ENCODE results near the gene MYRIP. TPM values are rescaled to one million over a fixed set of nuclear protein-coding genes. Genes with fewer than 3 reads are reported as not detected.

The MYRIP gene
- total RNA-seq, 1 experiment from 2014 or later, result 1.6 TPM

DNA sequence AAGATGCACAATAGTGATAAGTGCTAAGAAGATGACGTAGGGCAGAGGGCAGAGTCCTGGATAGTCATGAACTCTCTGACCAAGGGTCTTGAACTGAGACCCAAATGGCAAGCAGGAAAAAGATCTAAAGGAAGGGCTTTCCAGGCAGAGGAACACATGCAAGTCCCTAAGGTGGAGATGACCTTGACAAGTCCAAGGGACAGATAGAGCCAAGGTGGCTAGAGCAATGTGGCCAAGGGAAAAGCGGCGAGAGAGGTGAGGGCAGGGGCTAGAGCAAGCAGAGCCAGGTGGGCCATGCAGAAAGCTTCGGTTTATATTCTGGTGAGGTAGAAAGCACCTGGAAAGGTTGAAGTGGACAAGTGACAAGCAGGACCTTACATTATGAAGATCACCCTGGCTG is 414.4 kb downstream of the MYRIP start (continued):
- no peak for TF ChIP-seq E2F5 (CRISPR knock-in tag; IDR thresholded peaks at IDR 0.05)
- no peak for TF ChIP-seq TEAD4 (CRISPR knock-in tag; IDR thresholded peaks at IDR 0.05)
- TF ChIP-seq ZNF416 (CRISPR knock-in tag; IDR thresholded peaks at IDR 0.05), result no peak
- no peak for TF ChIP-seq JUN (CRISPR knock-in tag; IDR thresholded peaks at IDR 0.05)

DNA sequence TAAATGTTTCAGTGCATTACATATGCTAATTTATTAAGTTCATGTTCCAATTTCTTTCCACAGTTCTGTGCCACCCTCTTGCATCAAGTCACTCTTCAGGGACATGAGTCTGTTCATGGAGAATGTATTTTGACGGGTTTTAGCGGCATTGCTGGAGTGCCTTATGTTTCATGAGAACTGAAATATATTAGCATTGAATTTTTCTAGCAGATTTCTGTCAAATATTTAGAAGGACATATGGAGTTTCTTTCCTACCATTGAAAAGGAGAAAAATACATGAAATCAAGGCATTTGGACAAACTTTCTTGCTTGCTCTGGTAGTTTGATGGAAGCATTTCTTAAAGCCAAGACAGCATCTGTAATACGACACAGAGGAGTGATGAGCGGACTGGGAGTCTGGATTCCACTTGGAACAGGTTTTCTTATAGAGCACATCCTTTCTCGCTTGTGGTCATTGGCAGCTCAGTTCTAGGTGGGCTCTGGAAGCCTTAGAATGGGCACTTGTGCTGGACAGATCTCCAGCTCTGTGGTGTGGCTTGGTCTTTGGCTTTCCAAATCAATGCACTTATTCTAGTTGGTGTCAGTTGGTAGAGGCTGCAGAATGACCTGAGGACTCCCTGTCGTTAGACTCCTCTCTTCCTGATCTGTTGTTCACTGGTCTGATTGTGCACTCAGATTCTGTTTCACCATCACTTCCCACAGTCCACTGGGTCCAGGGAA is 415.5 kb downstream of the MYRIP start:
- Mint-ChIP-seq H3K4me1 (peaks cover 7% of the 10 kb centered on the region), H3K9me3 (0 out of 2 replicates have a peak, but pooled peaks cover 3% of the 10 kb centered on the region), H3K4me3 (no peak overlapping the region), H3K27ac (no peak overlapping the region), H3K36me3 (no peaks in the 10 kb centered on the region), H3K27me3 (ENCODE audit: low read depth) (no peaks in the 10 kb centered on the region)
- ChIA-PET CTCF (no interaction called here), POLR2A (no interaction called here)
- TF ChIP-seq GRHL2 (CRISPR knock-in tag; IDR thresholded peaks at IDR 0.05; ENCODE audit: insufficient replicate concordance, severe bottlenecking) (no peak), FOXK1 (CRISPR knock-in tag; IDR thresholded peaks at IDR 0.05) (no peak)
- ATAC-seq (no peak), DNase-seq (ENCODE audit: low spot score) (no peak)

DNA sequence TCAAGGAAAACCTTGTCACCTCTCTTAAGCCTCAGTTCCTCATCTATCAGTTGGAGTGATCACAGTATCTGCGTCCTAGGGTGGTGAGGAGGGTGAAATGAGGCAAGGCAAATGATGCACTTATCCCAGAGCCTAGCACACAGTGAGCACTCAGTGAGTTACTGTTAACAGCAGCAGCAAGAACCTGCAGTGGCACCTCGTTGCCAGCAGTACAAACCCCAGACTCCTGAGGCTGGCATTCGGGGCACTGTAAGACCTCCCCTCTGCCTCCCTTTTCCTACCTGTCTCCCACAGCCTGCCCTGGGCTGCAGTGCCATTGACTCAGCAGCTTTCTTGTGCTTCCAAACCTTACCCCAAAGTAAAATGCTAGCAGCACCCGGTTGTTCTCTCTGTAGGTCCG is 417.2 kb downstream of the MYRIP start:
- ChIA-PET CTCF (interaction anchor here (0.8 kb wide), 1 partner anchor 91 kb away, joined by 3 read pairs; no protein-coding TSS in a partner anchor), POLR2A (no interaction called here)
- Mint-ChIP-seq H3K27ac (no peak overlapping the region), H3K4me3 (no peak overlapping the region), H3K36me3 (no peaks in the 10 kb centered on the region), H3K4me1 (peaks cover 7% of the 10 kb centered on the region), H3K9me3 (no peaks in the 10 kb centered on the region), H3K27me3 (ENCODE audit: low read depth) (no peaks in the 10 kb centered on the region)
- DNase-seq (ENCODE audit: low spot score), result no peak
- peak; percentile 51 for ATAC-seq
- no peak for TF ChIP-seq IRF2 (CRISPR knock-in tag; IDR thresholded peaks at IDR 0.05; ENCODE audit: borderline replicate concordance, low read depth)
- TF ChIP-seq ZNF219 (CRISPR knock-in tag; IDR thresholded peaks at IDR 0.05; ENCODE audit: borderline replicate concordance), result no peak
- no peak for TF ChIP-seq FOXP1 (CRISPR knock-in tag; IDR thresholded peaks at IDR 0.05; ENCODE audit: borderline replicate concordance)
- TF ChIP-seq E2F4 (CRISPR knock-in tag; IDR thresholded peaks at IDR 0.05; ENCODE audit: borderline replicate concordance, low read depth), result no peak
- TF ChIP-seq ZNF263 (CRISPR knock-in tag; IDR thresholded peaks at IDR 0.05; ENCODE audit: low read depth), result no peak
- no peak for TF ChIP-seq NFYB (CRISPR knock-in tag; conservative IDR thresholded peaks at IDR 0.05; ENCODE audit: low read depth)
- TF ChIP-seq GRHL2 (CRISPR knock-in tag; IDR thresholded peaks at IDR 0.05; ENCODE audit: insufficient replicate concordance, severe bottlenecking), result no peak
- no peak for TF ChIP-seq SMAD3 (CRISPR knock-in tag; IDR thresholded peaks at IDR 0.05; ENCODE audit: borderline replicate concordance)
- no peak for TF ChIP-seq ZNF121 (CRISPR knock-in tag; IDR thresholded peaks at IDR 0.05)
- TF ChIP-seq ERG (CRISPR knock-in tag; IDR thresholded peaks at IDR 0.05), result no peak
- no peak for TF ChIP-seq ELF4 (CRISPR knock-in tag; IDR thresholded peaks at IDR 0.05; ENCODE audit: low read depth)
- no peak for TF ChIP-seq FOXJ3 (CRISPR knock-in tag; IDR thresholded peaks at IDR 0.05; ENCODE audit: borderline replicate concordance)

DNA sequence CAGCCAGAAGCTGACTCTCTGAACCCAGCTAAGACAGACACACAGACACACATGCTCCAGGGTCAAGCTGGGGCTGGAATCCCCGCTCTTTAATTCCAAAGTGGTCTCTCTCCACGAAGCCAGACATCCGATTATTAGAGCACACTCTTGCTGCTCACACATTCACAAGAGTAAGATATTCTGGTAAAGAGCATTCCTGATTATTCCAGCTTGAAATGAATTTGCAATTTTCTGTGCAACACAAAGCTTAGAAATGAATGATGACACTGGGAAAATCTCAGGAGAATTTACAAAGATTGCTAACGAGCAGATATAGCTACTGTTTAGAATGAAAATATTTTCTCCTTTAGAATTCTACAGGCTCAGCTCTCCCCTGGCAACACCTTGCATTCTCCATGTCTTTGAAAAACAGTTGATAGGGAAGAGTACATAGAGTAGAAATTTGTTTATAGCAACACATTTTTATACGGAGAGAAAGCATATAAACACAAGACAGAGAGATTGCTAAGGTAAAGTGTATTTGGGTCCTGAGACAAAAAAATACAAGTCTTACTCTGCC is 419.5 kb downstream of the MYRIP start:
- ATAC-seq, result no peak
- TF ChIP-seq FOXP1 (CRISPR knock-in tag; IDR thresholded peaks at IDR 0.05; ENCODE audit: borderline replicate concordance) (no peak), ZNF423 (CRISPR knock-in tag; IDR thresholded peaks at IDR 0.05) (no peak), SMAD3 (CRISPR knock-in tag; IDR thresholded peaks at IDR 0.05; ENCODE audit: borderline replicate concordance) (no peak)
- Mint-ChIP-seq H3K27me3 (ENCODE audit: low read depth) (no peaks in the 10 kb centered on the region), H3K4me1 (no peaks in the 10 kb centered on the region), H3K9me3 (peaks cover 6% of the 10 kb centered on the region), H3K4me3 (no peak overlapping the region), H3K36me3 (no peaks in the 10 kb centered on the region), H3K27ac (no peak overlapping the region)
- ChIA-PET POLR2A (no interaction called here), CTCF (interaction anchor here (1.4 to 2.3 kb wide), 2 partner anchors 10 to 37 kb away, joined by 4 to 10 read pairs; no protein-coding TSS in a partner anchor)
- no peak for DNase-seq (ENCODE audit: low spot score)
